Neural progenitor cell (in vitro differentiated cells): ENCODE results near the gene SAMD11.

Source experiments
- CTCF ChIP-seq: fragments of 200-600 bp; sonication (generic); IDR thresholded peaks from 2 replicates; pipeline ENCODE4 v1.5.1; 2017; ENCODE audit warnings: antibody characterized with exemption, mild to moderate bottlenecking
- EZH2 ChIP-seq: fragments of 200-600 bp; sonication (generic); IDR thresholded peaks from 2 replicates; pipeline ENCODE4 v1.6.1; 2017; ENCODE audit warnings: antibody characterized with exemption, mild to moderate bottlenecking, moderate library complexity

- no peak for TF ChIP-seq EZH2
- no peak for TF ChIP-seq CTCF
Measured at GRCh38 chr1:978835-979743, 55.4 kb downstream of the SAMD11 start.
